Measurements from ENCODE around the gene ABCB4. TPM values are rescaled to one million over a fixed set of nuclear protein-coding genes. Genes with fewer than 3 reads are reported as not detected.

The ABCB4 gene
- total RNA-seq, 1 donor from 2014 or later, result 0.48 TPM

DNA sequence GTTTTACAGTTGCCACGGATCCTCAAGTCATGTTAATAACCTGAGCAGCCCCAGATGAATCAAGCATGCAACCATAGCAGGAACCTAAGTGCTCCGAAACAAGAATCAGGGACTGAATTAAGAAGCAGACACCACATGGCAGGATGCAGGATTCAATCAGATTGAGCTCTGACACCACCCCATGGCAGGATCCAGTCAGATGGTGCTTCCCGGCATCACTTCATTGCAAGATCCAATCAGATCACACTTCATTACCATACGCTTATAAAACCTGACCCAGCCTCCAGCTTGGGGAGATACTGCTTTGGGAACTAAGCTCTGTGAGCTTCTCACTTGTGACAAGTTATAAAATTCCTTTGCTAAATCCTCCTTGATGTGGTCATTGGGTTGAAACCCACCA, 55.3 kb downstream of the ABCB4 start:
- no peak overlapping the region for H3K4me3 ChIP-seq (ENCODE audit: insufficient read depth, low read depth, low read length)
- no peak overlapping the region for H3K4me3 Mint-ChIP-seq (ENCODE audit: unreplicated experiment)
- no peak for DNase-seq (ENCODE audit: low read depth)
- H4K20me1 ChIP-seq (ENCODE audit: insufficient read depth, low read length), result no peaks in the 10 kb centered on the region
- no peaks in the 10 kb centered on the region for H3K36me3 Mint-ChIP-seq (ENCODE audit: low read depth, unreplicated experiment)
- H3K79me2 ChIP-seq (ENCODE audit: insufficient read depth, low read length), result no peaks in the 10 kb centered on the region
- FAIRE-seq, result no peak
- no peak for TF ChIP-seq CTCF (IDR thresholded peaks at IDR 0.05; ENCODE audit: insufficient read depth, low read depth, low read length)
- no peak for TF ChIP-seq EZH2 (IDR thresholded peaks at IDR 0.05; ENCODE audit: insufficient read depth, low read length)
- H3K27me3 Mint-ChIP-seq (ENCODE audit: low read depth, unreplicated experiment), result peaks cover 3% of the 10 kb centered on the region
- H3K27me3 ChIP-seq (ENCODE audit: insufficient read depth, low read length), result no peaks in the 10 kb centered on the region
- H3K4me2 ChIP-seq (ENCODE audit: low read length), result no peak overlapping the region
- H3K9me3 Mint-ChIP-seq (ENCODE audit: unreplicated experiment), result no peaks in the 10 kb centered on the region
- H3K36me3 ChIP-seq (ENCODE audit: insufficient read depth, low read length), result no peaks in the 10 kb centered on the region
- no peaks in the 10 kb centered on the region for H3K4me1 ChIP-seq (ENCODE audit: insufficient read depth, low read length)
- no peak overlapping the region for H3K27ac ChIP-seq (ENCODE audit: low read depth, low read length)
- H3K9me3 ChIP-seq (ENCODE audit: insufficient read depth, low read depth, low read length), result no peaks in the 10 kb centered on the region
- no peak overlapping the region for H2AFZ ChIP-seq (ENCODE audit: low read depth, low read length)
- H3K4me1 Mint-ChIP-seq (ENCODE audit: low read depth, unreplicated experiment), result no peaks in the 10 kb centered on the region
- no peak overlapping the region for H3K9ac ChIP-seq (ENCODE audit: low read length)
- H3K27ac Mint-ChIP-seq (ENCODE audit: unreplicated experiment), result no peak overlapping the region

- DNase-seq (ENCODE audit: low read depth) (peak; percentile 25), FAIRE-seq (peak; percentile 41)
- no peaks in the 10 kb centered on the region for H3K36me3 Mint-ChIP-seq (ENCODE audit: low read depth, unreplicated experiment)
- Histone ChIP-seq H3K4me2 (ENCODE audit: low read length) (no peak overlapping the region), H3K27ac (ENCODE audit: low read depth, low read length) (no peak overlapping the region), H3K9ac (ENCODE audit: low read length) (no peak overlapping the region), H3K4me3 (ENCODE audit: insufficient read depth, low read depth, low read length) (no peak overlapping the region), H3K27me3 (ENCODE audit: insufficient read depth, low read length) (no peaks in the 10 kb centered on the region), H3K36me3 (ENCODE audit: insufficient read depth, low read length) (no peaks in the 10 kb centered on the region), H4K20me1 (ENCODE audit: insufficient read depth, low read length) (no peaks in the 10 kb centered on the region), H2AFZ (ENCODE audit: low read depth, low read length) (no peak overlapping the region), H3K4me1 (ENCODE audit: insufficient read depth, low read length) (peaks cover 13% of the 10 kb centered on the region), H3K79me2 (ENCODE audit: insufficient read depth, low read length) (no peaks in the 10 kb centered on the region), H3K9me3 (ENCODE audit: insufficient read depth, low read depth, low read length) (no peaks in the 10 kb centered on the region)
- H3K4me1 Mint-ChIP-seq (ENCODE audit: low read depth, unreplicated experiment), result peaks cover 12% of the 10 kb centered on the region
- TF ChIP-seq CTCF (IDR thresholded peaks at IDR 0.05; ENCODE audit: insufficient read depth, low read depth, low read length) (peak; percentile 71), EZH2 (IDR thresholded peaks at IDR 0.05; ENCODE audit: insufficient read depth, low read length) (no peak)
- no peak overlapping the region for H3K4me3 Mint-ChIP-seq (ENCODE audit: unreplicated experiment)
- no peak overlapping the region for H3K27ac Mint-ChIP-seq (ENCODE audit: unreplicated experiment)
- H3K9me3 Mint-ChIP-seq (ENCODE audit: unreplicated experiment), result no peaks in the 10 kb centered on the region
- H3K27me3 Mint-ChIP-seq (ENCODE audit: low read depth, unreplicated experiment), result peaks cover 3% of the 10 kb centered on the region
Measured at GRCh38 chr7:87416682-87417587, 58.5 kb downstream of the ABCB4 start.

GRCh38 chr7:87414794-87415188, 60.7 kb downstream of the ABCB4 start:
- no peaks in the 10 kb centered on the region for H3K36me3 Mint-ChIP-seq (ENCODE audit: low read depth, unreplicated experiment)
- peaks cover 13% of the 10 kb centered on the region for H3K4me1 ChIP-seq (ENCODE audit: insufficient read depth, low read length)
- H3K27ac ChIP-seq (ENCODE audit: low read depth, low read length), result peak overlapping the region; percentile 33
- TF ChIP-seq EZH2 (IDR thresholded peaks at IDR 0.05; ENCODE audit: insufficient read depth, low read length) (no peak), CTCF (IDR thresholded peaks at IDR 0.05; ENCODE audit: insufficient read depth, low read depth, low read length) (no peak)
- no peak overlapping the region for H3K4me3 ChIP-seq (ENCODE audit: insufficient read depth, low read depth, low read length)
- no peaks in the 10 kb centered on the region for H4K20me1 ChIP-seq (ENCODE audit: insufficient read depth, low read length)
- H3K27me3 ChIP-seq (ENCODE audit: insufficient read depth, low read length), result no peaks in the 10 kb centered on the region
- H3K4me3 Mint-ChIP-seq (ENCODE audit: unreplicated experiment), result no peak overlapping the region
- H3K9ac ChIP-seq (ENCODE audit: low read length), result no peak overlapping the region
- H3K27ac Mint-ChIP-seq (ENCODE audit: unreplicated experiment), result peak overlapping the region; percentile 47
- no peaks in the 10 kb centered on the region for H3K36me3 ChIP-seq (ENCODE audit: insufficient read depth, low read length)
- DNase-seq (ENCODE audit: low read depth) (no peak), FAIRE-seq (no peak)
- no peaks in the 10 kb centered on the region for H3K9me3 Mint-ChIP-seq (ENCODE audit: unreplicated experiment)
- H3K4me2 ChIP-seq (ENCODE audit: low read length), result no peak overlapping the region
- H3K79me2 ChIP-seq (ENCODE audit: insufficient read depth, low read length), result no peaks in the 10 kb centered on the region
- H3K4me1 Mint-ChIP-seq (ENCODE audit: low read depth, unreplicated experiment), result peaks cover 12% of the 10 kb centered on the region
- no peak overlapping the region for H2AFZ ChIP-seq (ENCODE audit: low read depth, low read length)
- H3K9me3 ChIP-seq (ENCODE audit: insufficient read depth, low read depth, low read length), result no peaks in the 10 kb centered on the region
- H3K27me3 Mint-ChIP-seq (ENCODE audit: low read depth, unreplicated experiment), result peaks cover 3% of the 10 kb centered on the region
